ENCODE measurements around the gene TEDC2. TPM values are rescaled to one million over a fixed set of nuclear protein-coding genes. Genes with fewer than 3 reads are reported as not detected.

Gene TEDC2
- total and polyA plus RNA-seq, 2 of the 8 experiments (the other 6 are each of a cell fraction or from before 2014, with no cell fraction given) = 54.6 to 55.6 TPM

DNA sequence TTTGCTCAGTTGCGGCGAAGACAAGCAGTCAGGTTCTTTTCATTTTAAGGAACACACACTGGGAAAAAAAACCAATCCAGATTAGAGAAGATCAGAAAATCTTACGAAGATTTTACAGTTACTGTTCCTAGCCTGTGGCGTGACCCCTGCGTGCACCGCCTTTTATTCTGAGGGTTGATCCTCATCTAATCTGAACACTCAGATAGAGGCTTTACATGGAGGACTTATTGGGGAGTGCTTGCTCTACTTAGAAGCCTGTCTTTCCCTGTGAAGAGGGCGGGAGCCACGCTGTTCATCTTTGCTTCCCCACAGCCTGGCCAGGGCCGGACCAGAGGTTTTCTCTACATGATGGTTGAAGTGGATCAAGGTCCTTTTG, 16.4 kb downstream of the TEDC2 start (continued):
- TF ChIP-seq, protein P1, sequence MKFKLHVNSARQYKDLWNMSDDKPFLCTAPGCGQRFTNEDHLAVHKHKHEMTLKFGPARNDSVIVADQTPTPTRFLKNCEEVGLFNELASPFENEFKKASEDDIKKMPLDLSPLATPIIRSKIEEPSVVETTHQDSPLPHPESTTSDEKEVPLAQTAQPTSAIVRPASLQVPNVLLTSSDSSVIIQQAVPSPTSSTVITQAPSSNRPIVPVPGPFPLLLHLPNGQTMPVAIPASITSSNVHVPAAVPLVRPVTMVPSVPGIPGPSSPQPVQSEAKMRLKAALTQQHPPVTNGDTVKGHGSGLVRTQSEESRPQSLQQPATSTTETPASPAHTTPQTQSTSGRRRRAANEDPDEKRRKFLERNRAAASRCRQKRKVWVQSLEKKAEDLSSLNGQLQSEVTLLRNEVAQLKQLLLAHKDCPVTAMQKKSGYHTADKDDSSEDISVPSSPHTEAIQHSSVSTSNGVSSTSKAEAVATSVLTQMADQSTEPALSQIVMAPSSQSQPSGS (IDR thresholded peaks at IDR 0.05; ENCODE audit: low read length) = no peak
- TF ChIP-seq RFX5 (IDR thresholded peaks at IDR 0.05; ENCODE audit: borderline replicate concordance, low read depth, low read length) (no peak), TAF1 (IDR thresholded peaks at IDR 0.05; ENCODE audit: low read depth, low read length) (no peak), SP1 (IDR thresholded peaks at IDR 0.05; ENCODE audit: low read depth, low read length) (no peak), NANOG (IDR thresholded peaks at IDR 0.05; ENCODE audit: insufficient read depth, low read depth, low read length, poor library complexity, severe bottlenecking) (no peak), YY1 (IDR thresholded peaks at IDR 0.05; ENCODE audit: low read depth, low read length) (no peak), EGR1 (IDR thresholded peaks at IDR 0.05; ENCODE audit: borderline replicate concordance, low read depth, low read length) (no peak), CTBP2 (IDR thresholded peaks at IDR 0.05; ENCODE audit: borderline replicate concordance, insufficient read depth, insufficient read length, low read length) (no peak), GTF2F1 (IDR thresholded peaks at IDR 0.05; ENCODE audit: borderline replicate concordance, low read depth, low read length) (no peak), HDAC6 (IDR thresholded peaks at IDR 0.05; ENCODE audit: low read depth, low read length) (no peak)
